Measurements from ENCODE around the gene C2CD2. TPM values are rescaled to one million over a fixed set of nuclear protein-coding genes. Genes with fewer than 3 reads are reported as not detected.

The C2CD2 gene
- 27.7 and 28.6 TPM in 2 replicates for total RNA-seq

DNA sequence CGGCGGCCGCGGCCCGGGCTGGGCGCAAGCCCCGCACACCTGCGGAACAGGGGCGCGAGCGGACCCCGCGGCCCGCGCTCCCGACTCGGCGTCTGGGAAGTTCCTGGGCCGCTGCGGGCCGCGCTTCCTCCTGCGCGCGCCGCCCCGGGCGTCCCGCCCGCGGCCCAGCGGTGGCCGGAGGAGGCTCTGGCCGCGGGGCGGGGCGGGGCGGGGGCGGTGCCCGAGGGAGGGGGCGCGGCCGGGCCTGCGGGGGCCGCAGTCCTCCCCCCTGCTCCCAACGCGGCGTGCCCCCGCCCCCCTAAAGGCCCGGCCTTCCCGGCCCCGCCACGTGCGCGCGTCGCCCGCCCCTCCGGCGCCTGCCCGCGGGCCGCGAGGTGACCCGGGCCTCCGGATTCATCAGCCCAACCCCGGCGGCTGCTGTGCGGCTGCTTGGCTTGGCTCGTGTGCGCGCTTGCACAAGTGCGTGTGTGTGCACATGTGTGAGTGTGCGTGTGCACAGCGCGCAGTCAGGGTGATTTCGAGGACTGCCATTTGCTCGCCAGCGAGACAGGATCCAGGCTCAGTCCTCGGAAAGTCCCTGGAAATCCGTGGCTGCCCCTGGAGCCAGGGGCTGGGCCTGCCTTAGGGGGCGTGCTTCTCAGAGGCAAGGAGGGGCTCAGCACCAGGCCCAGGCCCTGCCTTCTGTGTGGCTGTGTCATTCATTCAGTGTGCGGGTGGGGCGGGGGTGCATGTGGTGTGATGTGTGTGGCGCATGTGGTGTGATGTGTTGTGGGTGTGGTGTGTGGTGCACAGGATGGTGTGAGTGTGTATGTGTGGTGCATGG is at the start of gene C2CD2:
C2CD2 (minus strand) TSS at position 188 of the 823 bp plus-strand sequence. CDS start 370 bp downstream, outside the sequence.

DNA sequence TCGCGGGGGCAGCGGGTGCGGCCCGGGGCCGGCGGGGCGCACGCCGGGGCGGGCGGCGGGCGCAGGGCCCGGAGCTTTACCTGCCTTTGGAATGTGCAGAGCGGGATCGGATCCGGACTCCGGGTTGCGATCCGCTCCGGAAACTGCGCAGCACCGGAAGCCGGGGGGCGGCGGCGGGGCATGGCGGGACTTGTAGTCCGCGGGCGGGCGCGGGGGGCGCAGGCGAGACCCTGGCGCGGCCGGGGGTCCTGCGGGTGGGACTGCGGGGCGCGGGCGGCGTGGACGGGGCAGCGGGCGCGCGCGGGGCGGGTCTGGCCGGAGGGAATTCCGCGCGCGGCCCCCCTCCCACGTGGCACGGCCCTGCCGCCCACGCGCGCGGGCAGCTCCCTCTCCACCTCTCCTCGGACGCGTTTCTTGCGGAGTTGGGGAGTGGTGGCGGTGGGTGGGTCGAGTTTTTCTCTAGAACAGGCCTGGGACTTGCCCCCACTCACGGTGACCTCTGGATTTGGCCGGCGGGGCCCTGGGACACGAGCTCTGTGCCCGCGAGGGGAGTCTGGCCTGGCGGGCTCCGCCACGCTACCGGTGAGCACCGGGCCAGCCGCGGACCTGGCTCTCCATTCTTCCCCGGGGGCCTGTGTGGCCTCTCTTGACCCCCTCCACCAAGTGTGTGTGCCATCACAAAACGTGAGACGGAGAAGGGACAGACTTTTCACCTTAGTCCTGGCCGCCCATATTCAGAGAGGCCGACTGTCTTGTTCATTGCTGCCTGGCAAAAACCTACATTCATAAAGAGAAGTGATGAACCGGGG is 74.4 kb downstream of the C2CD2 start, which contains the start of gene PRDM15:
PRDM15 (minus strand) TSS at position 155 of the 809 bp plus-strand sequence. CDS start 18,981 bp downstream, outside the sequence.

Small RNA genes within 50 kb of the gene (small RNA-seq; reads per million reads assigned to genes)
- gene RF00334 = not detected

Other genes with a start within 250 kb of the C2CD2 start
- not detected in 2 replicates for gene RIPK4, start 187.0 kb downstream of the C2CD2 start, total RNA-seq
- 6.8 and 9.8 TPM in 2 replicates for gene PRDM15, start 74.7 kb downstream of the C2CD2 start, total RNA-seq
- gene ZBTB21, start 56.3 kb upstream of the C2CD2 start, total RNA-seq = 14.8 and 16.1 TPM in 2 replicates
- gene UMODL1, start 117.3 kb upstream of the C2CD2 start, total RNA-seq = not detected in 2 replicates

Data from thoracic aorta endothelial cell (primary cell).